ENCODE results near the gene APOBEC3G.
"Not testable (repeated sequence)": the region's sequence is repeated elsewhere in the genome, so short reads cannot be mapped to it uniquely, and the experiment has no call there.

APOBEC3G gene

GRCh38 chr22:39079054-39079637 lies 2.1 kb downstream of the APOBEC3G start:
- H3K9me3 ChIP-seq (ENCODE audit: control insufficient read depth, insufficient read depth, low read length); H3K9ac ChIP-seq (ENCODE audit: low read depth, low read length); H3K4me1 ChIP-seq (ENCODE audit: insufficient read depth, low read length); H3K36me3 ChIP-seq (ENCODE audit: insufficient read depth, low read length): not testable (repeated sequence)

- Histone ChIP-seq H3K4me1 (ENCODE audit: insufficient read depth, low read length) (peaks cover 4% of the 10 kb centered on the region; the same call in 1 of the 2 replicates), H3K36me3 (ENCODE audit: insufficient read depth, low read length) (no peaks in the 10 kb centered on the region; the same call in 1 of the 2 replicates), H3K9ac (ENCODE audit: low read depth, low read length) (no peak overlapping the region), H3K9me3 (ENCODE audit: control insufficient read depth, insufficient read depth, low read length) (no peaks in the 10 kb centered on the region)
Measured at GRCh38 chr22:39080052-39080762, 3.1 kb downstream of the APOBEC3G start.

GRCh38 chr22:39081016-39081415 lies 3.9 kb downstream of the APOBEC3G start:
- H3K9ac ChIP-seq (ENCODE audit: low read depth, low read length) = no peak overlapping the region
- H3K36me3 ChIP-seq (ENCODE audit: insufficient read depth, low read length) = no peaks in the 10 kb centered on the region; the same call in 1 of the 2 replicates
- H3K4me1 ChIP-seq (ENCODE audit: insufficient read depth, low read length) = peaks cover 4% of the 10 kb centered on the region; the same call in 1 of the 2 replicates
- H3K9me3 ChIP-seq (ENCODE audit: control insufficient read depth, insufficient read depth, low read length) = no peaks in the 10 kb centered on the region

- no peak overlapping the region for H3K9ac ChIP-seq (ENCODE audit: low read depth, low read length)
- peaks cover 4% of the 10 kb centered on the region; the same call in 1 of the 2 replicates for H3K4me1 ChIP-seq (ENCODE audit: insufficient read depth, low read length)
- no peaks in the 10 kb centered on the region for H3K9me3 ChIP-seq (ENCODE audit: control insufficient read depth, insufficient read depth, low read length)
- no peaks in the 10 kb centered on the region; the same call in 1 of the 2 replicates for H3K36me3 ChIP-seq (ENCODE audit: insufficient read depth, low read length)
Measured at GRCh38 chr22:39081598-39081997, 4.5 kb downstream of the APOBEC3G start.

- Histone ChIP-seq H3K36me3 (ENCODE audit: insufficient read depth, low read length) (no peaks in the 10 kb centered on the region; the same call in 1 of the 2 replicates), H3K9ac (ENCODE audit: low read depth, low read length) (no peak overlapping the region), H3K9me3 (ENCODE audit: control insufficient read depth, insufficient read depth, low read length) (no peaks in the 10 kb centered on the region), H3K4me1 (ENCODE audit: insufficient read depth, low read length) (peaks cover 19% of the 10 kb centered on the region)
Measured at GRCh38 chr22:39083212-39084165, 6.4 kb downstream of the APOBEC3G start.

GRCh38 chr22:39084666-39085065 lies 7.6 kb downstream of the APOBEC3G start:
- H3K9me3 ChIP-seq (ENCODE audit: control insufficient read depth, insufficient read depth, low read length) = no peaks in the 10 kb centered on the region
- no peak overlapping the region for H3K9ac ChIP-seq (ENCODE audit: low read depth, low read length)
- no peaks in the 10 kb centered on the region; the same call in 1 of the 2 replicates for H3K36me3 ChIP-seq (ENCODE audit: insufficient read depth, low read length)
- H3K4me1 ChIP-seq (ENCODE audit: insufficient read depth, low read length) = peaks cover 20% of the 10 kb centered on the region

- Histone ChIP-seq H3K9ac (ENCODE audit: low read depth, low read length) (no peak overlapping the region), H3K4me1 (ENCODE audit: insufficient read depth, low read length) (peaks cover 16% of the 10 kb centered on the region), H3K36me3 (ENCODE audit: insufficient read depth, low read length) (no peaks in the 10 kb centered on the region), H3K9me3 (ENCODE audit: control insufficient read depth, insufficient read depth, low read length) (no peaks in the 10 kb centered on the region)
Measured at GRCh38 chr22:39087098-39087497, 10.0 kb downstream of the APOBEC3G start.

- Histone ChIP-seq H3K9ac (ENCODE audit: low read depth, low read length) (no peak overlapping the region), H3K36me3 (ENCODE audit: insufficient read depth, low read length) (no peaks in the 10 kb centered on the region), H3K4me1 (ENCODE audit: insufficient read depth, low read length) (peaks cover 16% of the 10 kb centered on the region), H3K9me3 (ENCODE audit: control insufficient read depth, insufficient read depth, low read length) (no peaks in the 10 kb centered on the region)
Measured at GRCh38 chr22:39087881-39088684, 11.0 kb downstream of the APOBEC3G start.

GRCh38 chr22:39088685-39089032 lies 11.6 kb downstream of the APOBEC3G start:
- H3K36me3 ChIP-seq (ENCODE audit: insufficient read depth, low read length) = no peaks in the 10 kb centered on the region
- peaks cover 16% of the 10 kb centered on the region for H3K4me1 ChIP-seq (ENCODE audit: insufficient read depth, low read length)
- H3K9me3 ChIP-seq (ENCODE audit: control insufficient read depth, insufficient read depth, low read length) = no peaks in the 10 kb centered on the region
- H3K9ac ChIP-seq (ENCODE audit: low read depth, low read length) = no peak overlapping the region

- peaks cover 16% of the 10 kb centered on the region for H3K4me1 ChIP-seq (ENCODE audit: insufficient read depth, low read length)
- H3K9ac ChIP-seq (ENCODE audit: low read depth, low read length) = no peak overlapping the region
- H3K9me3 ChIP-seq (ENCODE audit: control insufficient read depth, insufficient read depth, low read length) = no peaks in the 10 kb centered on the region
- H3K36me3 ChIP-seq (ENCODE audit: insufficient read depth, low read length) = no peaks in the 10 kb centered on the region
Measured at GRCh38 chr22:39089928-39090327, 12.9 kb downstream of the APOBEC3G start.

GRCh38 chr22:39090426-39091064 lies 13.5 kb downstream of the APOBEC3G start:
- Histone ChIP-seq H3K36me3 (ENCODE audit: insufficient read depth, low read length) (no peaks in the 10 kb centered on the region), H3K9me3 (ENCODE audit: control insufficient read depth, insufficient read depth, low read length) (no peaks in the 10 kb centered on the region), H3K9ac (ENCODE audit: low read depth, low read length) (no peak overlapping the region), H3K4me1 (ENCODE audit: insufficient read depth, low read length) (peaks cover 16% of the 10 kb centered on the region)

- Histone ChIP-seq H3K4me1 (ENCODE audit: insufficient read depth, low read length) (peaks cover 16% of the 10 kb centered on the region), H3K9ac (ENCODE audit: low read depth, low read length) (no peak overlapping the region), H3K9me3 (ENCODE audit: control insufficient read depth, insufficient read depth, low read length) (no peaks in the 10 kb centered on the region), H3K36me3 (ENCODE audit: insufficient read depth, low read length) (no peaks in the 10 kb centered on the region)
Measured at GRCh38 chr22:39091126-39092081, 14.3 kb downstream of the APOBEC3G start.
